HG03565 (cell line): Measurements from ENCODE around the gene CDRT15L2.
"Not testable (repeated sequence)": the region's sequence is repeated elsewhere in the genome, so short reads cannot be mapped to it uniquely, and the experiment has no call there.

Experiments used
- ATAC-seq: cut with Tn5 transposase; IDR thresholded peaks from one replicate; pipeline ENCODE4 v1.9.1; 2021; ENCODE audit warnings: mild to moderate bottlenecking, moderate library complexity; ENCODE audit not compliant: unreplicated experiment

CDRT15L2 gene

DNA sequence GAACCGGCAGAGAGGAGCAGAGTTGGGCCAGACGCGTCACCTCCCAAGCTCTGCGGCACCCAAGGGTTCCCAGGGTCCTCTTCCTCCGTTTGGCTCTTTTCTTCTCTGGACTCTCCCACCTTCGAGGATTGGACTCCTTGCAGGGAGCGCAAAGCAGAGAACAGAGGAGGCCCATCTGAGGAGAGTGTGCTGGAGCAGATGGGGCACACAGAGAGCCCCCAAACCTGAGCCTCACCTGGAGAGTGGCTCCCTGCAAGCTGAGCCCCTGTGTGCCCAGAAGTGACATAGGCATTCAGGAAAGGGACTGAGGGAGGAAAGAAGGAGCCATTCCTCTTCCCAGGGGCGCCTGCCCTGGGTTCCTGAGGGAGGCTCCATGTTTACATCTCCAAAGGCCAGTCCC, 6.3 kb upstream of the CDRT15L2 start:
- ATAC-seq = not testable (repeated sequence)

DNA sequence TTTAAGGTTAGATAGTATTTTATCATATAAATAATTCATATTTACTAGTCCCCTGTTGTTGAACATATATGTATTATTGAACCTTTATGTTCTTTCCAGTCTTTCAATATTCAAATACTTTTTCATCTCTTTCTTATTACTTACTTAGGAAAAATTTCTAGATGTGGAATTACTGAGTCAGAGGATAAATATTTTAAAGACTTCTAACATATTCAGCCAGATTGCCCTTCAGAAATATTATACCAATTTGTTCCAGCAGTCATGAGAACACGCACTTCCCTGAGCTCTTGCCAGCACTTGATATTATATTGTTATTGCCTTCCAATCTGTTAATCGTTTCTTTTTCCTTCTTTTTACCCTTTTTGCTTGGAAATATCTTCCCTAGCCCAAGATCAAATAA, 4.5 kb upstream of the CDRT15L2 start:
- ATAC-seq = not testable (repeated sequence)

DNA sequence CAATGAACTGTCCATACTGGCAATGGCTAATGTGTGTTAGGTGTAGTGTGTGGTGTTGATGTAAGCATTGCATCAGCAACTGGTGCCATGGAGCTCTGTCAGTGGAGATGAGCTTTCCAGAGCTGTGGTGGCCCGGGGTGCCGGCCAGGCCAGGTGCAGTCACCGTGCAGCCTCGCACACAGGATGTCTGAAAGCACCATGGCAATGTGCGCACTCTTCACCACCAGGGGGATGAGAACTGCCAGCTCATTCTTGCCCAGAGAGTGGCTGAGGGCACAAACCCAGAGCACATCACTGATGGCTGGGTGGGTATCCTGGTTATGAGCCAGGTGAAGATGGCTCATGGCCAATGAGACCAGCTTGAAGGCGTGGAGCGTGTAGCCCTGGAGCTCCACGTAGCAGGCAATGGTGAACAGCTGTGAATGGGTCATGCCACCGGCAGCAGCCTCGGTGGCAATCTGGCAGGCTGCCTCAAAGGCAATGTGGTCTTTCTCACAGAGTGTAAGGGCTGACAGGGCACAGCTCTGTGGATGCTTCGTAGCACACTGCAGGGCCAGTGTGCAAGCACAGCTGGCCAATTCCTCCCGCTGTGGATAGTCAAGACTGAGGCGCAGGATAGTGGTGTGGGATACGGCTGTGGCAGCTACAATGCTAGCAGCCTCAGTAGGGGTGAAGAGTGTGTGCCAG, 4.5 kb downstream of the CDRT15L2 start:
- ATAC-seq = not testable (repeated sequence)

DNA sequence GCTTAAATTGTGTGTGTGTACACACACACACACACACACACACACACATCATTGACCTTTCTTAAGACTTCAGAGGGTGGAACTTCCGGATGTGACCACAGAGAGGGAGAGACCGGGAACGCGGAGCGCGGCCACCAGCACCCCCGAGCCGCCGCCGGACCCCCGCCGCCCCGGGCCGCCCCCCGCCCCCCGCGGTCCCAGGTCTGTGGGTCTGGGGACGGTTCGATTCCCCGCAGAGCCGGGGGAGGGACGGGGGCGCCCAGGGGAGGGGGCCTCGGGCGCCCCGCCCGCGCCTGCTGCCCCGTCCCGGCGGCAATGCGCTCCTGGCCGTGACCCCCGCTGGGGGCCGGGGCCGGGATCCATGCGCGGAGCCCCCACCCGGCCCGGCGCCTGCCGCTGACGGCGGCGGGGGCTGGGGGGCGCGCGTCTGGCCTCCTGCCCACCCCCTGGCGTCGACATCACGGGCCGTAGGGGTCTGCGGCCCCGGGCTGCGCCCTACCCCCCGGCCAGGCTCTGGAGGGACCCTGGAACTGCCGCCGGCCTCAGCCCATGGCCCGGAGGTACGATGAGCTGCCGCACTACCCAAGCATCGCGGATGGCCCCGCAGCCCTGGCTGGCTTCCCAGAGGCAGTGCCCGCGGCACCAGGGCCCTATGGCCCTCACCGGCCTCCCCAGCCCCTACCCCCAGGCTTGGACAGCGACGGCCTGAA, 9.4 kb downstream of the CDRT15L2 start:
- not testable (repeated sequence) for ATAC-seq

DNA sequence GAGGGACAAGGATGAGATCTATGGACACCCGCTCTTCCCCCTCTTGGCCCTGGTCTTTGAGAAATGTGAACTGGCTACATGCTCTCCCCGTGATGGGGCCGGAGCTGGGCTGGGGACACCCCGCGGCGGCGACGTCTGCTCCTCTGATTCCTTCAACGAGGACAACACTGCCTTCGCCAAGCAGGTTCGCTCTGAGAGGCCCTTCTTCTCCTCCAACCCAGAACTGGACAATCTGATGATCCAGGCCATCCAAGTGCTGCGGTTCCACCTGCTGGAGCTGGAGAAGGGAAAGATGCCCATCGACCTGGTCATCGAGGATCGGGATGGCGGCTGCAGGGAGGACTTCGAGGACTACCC, 9.9 kb downstream of the CDRT15L2 start:
- ATAC-seq = not testable (repeated sequence)

DNA sequence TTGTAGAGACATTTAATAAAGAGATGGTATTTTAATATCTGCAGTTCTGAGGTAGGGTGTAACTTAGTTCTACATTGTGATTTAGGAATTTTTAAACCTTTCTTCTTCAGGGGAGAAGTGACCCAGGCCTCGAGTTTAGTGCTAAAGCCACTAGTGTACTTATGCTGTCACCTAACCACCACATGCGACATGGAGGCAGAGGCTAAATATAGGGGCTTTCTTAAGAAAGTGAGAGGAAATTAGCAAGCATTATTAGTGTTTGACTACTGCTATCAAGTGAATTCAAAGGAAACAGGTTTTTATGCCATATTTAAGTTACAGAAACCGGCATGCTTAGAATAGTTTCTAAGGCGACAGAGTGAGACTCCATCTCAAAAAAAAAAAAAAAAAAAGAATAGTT, 11.5 kb downstream of the CDRT15L2 start:
- not testable (repeated sequence) for ATAC-seq

DNA sequence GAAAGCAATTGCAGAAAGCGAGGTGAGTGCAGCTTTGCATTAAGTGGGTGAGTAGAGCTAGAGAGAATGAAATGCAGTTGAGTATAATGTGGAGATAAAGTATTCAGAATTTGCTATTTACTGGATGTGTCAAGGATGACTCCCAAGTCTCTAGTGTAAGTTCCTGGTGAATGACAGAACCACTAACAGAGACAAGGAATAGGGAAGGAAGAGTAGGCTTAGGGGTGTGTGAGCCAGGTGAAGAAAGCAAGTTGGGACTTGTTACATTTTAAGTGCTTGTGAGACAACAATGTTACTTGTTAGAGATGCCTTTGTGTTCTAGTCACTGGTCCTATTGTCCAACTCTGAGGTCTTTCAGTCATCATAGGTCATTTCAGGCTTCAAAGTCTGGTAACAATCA, 26.0 kb downstream of the CDRT15L2 start:
- ATAC-seq = not testable (repeated sequence)

DNA sequence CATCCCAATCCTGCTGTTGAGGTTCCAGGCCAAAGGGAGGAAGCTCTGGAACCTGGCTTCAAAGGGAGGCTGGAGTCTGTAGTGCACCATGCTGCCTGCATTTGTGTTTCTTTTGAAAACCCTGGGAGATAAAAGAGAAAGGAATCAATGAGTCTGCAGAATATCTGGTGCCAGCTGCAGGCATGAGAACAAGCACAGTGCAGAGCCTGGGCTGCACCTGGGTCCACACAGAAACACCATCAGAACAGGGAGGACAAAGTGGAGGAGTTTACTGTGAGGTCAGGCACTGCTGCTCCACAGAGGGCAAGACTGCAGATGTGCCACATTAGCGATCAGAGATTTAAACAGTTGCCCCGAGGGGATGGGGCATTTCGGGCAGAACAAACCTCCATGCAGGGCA, 30.0 kb downstream of the CDRT15L2 start:
- not testable (repeated sequence) for ATAC-seq

DNA sequence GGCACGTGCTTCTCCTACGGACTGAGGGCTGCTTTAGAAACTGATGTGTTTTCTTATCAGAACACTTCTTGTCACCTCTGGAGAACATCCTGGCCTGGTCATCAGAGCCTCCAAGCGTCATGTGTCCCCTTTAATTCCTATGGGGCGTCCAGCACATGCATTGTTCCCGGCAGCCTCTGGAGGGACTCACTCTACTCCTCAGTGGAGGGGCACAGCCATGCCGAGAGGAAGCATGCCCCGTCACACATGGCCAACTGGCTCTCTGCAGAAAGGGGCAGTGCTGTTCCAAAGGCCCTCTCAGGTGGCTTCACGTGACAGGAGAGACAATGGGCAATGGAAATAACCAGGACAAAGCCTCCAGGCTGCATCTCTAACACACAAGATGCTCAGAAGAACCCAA, 31.8 kb downstream of the CDRT15L2 start:
- no peak for ATAC-seq

DNA sequence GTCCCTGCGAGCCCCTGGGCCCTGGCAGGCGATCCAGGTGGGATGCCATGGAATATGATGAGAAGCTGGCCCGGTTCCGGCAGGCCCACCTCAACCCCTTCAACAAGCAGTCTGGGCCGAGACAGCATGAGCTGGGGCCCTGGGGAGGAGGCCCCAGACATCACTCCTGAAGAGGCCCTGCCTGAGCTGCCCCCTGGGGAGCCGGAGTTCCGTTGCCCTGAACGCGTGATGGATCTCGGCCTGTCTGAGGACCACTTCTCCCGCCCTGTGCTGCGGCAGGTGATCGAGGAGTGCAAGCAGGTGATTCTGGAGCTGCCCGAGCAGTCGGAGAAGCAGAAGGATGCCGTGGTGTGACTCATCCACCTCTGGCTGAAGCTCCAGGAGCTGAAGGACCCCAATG, 33.1 kb downstream of the CDRT15L2 start:
- ATAC-seq = no peak

DNA sequence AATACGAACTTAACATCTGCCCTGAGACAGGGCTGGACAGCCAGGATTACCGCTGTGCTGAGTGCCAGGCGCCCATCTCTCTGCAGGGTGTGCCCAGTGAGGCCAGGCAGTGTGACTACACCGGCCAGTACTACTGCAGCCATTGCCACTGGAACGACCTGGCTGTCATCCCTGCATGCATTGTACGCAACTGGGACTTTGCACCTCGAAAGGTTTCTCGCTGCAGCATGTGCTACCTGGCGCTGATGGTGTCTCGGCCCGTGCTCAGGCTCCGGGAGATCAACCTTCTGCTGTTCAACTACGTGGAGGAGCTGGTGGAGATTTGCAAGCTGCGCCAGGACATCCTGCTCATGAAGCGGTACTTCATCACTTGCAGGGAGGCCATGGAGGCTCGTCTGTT, 33.7 kb downstream of the CDRT15L2 start:
- ATAC-seq = no peak

DNA sequence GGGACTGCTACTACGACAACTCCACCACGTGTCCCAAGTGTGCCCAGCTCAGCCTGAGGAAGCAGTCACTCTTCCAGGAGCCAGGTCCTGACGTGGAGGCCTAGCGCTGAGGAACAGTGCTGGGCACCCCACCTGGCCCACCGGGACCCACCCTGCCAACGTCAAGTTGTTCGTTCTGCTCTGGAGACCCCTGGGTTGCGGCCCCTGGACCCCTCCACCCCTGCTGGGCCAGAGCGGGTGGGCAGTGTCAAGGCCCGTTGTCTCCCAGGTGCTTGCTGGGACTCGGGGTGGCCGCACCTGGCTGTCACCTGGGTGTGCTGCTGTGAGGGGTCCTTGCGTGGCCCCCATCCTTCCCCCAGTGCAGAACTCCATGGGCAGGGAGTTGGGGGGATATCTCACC, 34.4 kb downstream of the CDRT15L2 start:
- ATAC-seq = no peak

DNA sequence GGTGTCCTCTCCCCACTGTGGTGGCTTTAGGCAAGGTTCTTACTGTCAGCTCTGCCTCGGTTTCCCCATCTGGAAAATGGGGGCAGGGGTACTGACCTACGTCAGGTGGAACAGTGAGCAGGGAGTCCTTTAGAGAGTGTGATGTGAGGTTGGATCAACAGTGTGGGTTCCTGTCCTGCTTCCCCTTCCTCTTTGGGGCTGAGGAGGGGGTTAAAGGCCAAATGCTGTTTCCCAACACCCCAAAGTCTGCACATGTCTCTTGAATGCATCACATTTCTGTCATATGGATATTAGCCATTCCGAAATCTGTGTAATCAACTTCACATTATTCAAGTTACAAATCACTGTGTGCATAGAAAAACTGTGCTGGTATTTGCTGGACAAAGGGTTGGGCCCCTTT, 35.9 kb downstream of the CDRT15L2 start:
- not testable (repeated sequence) for ATAC-seq
